ENCODE data around the gene CREBZF.

GRCh38 chr11:85651118-85651517 lies 13.8 kb downstream of the CREBZF start:
- TF ChIP-seq CTCF (IDR thresholded peaks at IDR 0.05) (no peak), POLR2A (IDR thresholded peaks at IDR 0.05) (no peak)
